ENCODE results near the gene CPT1A.

Gene CPT1A

DNA sequence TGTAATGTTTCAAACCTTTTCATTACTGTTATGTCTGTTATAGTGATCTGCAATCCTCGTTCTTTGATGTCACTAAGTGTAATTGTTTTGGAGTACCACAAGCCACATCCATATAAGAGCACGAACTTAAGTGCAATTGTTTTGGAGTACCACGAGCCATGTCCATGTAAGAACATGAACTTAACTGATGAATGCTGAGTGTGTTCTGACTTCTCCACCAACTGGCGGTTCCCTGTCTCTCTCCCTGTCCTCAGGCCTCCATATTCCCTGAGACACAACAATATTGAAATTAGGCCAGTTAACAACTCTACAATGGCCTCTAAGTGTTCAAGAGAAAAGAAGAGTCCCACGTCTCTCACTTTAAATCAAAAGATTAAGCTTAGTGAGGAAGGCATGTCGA, 113.9 kb downstream of the CPT1A start:
- no peak for TF ChIP-seq EP300 (IDR thresholded peaks at IDR 0.05; ENCODE audit: borderline replicate concordance)
- TF ChIP-seq RAD21 (IDR thresholded peaks at IDR 0.05; ENCODE audit: low read depth), result peak; percentile 35; the same call in 1 of the 2 replicates

DNA sequence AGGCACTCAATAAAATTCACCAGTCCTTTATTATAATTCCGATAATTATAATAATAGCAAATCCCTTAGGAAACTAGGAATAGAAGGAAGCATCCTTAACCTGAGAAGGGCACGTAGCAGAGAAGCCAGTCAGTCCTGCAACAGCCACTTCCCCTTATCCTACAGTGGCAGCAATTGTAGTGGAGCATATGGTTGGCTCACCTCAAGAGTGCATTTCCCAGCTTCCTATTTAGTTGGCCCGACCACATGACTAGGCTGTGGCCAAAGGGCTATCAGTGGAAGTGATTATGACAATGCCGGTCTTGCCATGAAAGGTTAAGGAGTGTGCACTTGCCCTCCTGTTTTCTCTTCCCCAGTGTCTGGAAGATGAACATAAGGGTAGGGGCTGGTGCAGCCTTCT, 117.4 kb downstream of the CPT1A start:
- TF ChIP-seq TEAD4 (IDR thresholded peaks at IDR 0.05) (no peak), CEBPB (IDR thresholded peaks at IDR 0.05) (no peak), TAF1 (IDR thresholded peaks at IDR 0.05; ENCODE audit: low read depth) (no peak), RAD21 (IDR thresholded peaks at IDR 0.05; ENCODE audit: low read depth) (no peak), YY1 (IDR thresholded peaks at IDR 0.05; ENCODE audit: low read depth) (no peak), TCF12 (IDR thresholded peaks at IDR 0.05; ENCODE audit: low read depth) (no peak), CREB1 (IDR thresholded peaks at IDR 0.05; ENCODE audit: low read depth) (no peak)
- TF ChIP-seq, protein P1, sequence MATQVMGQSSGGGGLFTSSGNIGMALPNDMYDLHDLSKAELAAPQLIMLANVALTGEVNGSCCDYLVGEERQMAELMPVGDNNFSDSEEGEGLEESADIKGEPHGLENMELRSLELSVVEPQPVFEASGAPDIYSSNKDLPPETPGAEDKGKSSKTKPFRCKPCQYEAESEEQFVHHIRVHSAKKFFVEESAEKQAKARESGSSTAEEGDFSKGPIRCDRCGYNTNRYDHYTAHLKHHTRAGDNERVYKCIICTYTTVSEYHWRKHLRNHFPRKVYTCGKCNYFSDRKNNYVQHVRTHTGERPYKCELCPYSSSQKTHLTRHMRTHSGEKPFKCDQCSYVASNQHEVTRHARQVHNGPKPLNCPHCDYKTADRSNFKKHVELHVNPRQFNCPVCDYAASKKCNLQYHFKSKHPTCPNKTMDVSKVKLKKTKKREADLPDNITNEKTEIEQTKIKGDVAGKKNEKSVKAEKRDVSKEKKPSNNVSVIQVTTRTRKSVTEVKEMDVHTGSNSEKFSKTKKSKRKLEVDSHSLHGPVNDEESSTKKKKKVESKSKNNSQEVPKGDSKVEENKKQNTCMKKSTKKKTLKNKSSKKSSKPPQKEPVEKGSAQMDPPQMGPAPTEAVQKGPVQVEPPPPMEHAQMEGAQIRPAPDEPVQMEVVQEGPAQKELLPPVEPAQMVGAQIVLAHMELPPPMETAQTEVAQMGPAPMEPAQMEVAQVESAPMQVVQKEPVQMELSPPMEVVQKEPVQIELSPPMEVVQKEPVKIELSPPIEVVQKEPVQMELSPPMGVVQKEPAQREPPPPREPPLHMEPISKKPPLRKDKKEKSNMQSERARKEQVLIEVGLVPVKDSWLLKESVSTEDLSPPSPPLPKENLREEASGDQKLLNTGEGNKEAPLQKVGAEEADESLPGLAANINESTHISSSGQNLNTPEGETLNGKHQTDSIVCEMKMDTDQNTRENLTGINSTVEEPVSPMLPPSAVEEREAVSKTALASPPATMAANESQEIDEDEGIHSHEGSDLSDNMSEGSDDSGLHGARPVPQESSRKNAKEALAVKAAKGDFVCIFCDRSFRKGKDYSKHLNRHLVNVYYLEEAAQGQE (IDR thresholded peaks at IDR 0.05; ENCODE audit: low read depth), result no peak
- TF ChIP-seq, protein P2, sequence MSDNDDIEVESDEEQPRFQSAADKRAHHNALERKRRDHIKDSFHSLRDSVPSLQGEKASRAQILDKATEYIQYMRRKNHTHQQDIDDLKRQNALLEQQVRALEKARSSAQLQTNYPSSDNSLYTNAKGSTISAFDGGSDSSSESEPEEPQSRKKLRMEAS (IDR thresholded peaks at IDR 0.05), result no peak

DNA sequence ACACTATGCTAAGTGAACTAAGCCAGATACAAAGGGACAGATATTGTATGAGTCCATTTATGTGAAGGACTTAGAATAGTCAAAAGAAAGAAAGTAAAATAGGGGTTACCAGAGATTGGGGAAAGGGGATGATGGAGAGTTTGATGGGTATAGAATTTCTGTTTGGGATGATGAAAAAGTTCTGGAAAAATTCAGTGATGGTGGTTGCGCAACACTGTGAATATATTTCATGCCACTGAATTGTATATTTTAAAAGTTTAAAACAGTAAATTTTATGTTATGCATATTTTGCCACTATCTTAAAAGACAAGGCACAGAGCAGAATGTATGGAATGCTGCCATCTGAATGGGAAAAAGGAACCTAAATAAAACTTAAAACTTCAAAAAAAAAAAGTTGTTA, 119.6 kb downstream of the CPT1A start:
- TF ChIP-seq CEBPB (IDR thresholded peaks at IDR 0.05) (peak; percentile 84), RAD21 (IDR thresholded peaks at IDR 0.05; ENCODE audit: low read depth) (no peak)

DNA sequence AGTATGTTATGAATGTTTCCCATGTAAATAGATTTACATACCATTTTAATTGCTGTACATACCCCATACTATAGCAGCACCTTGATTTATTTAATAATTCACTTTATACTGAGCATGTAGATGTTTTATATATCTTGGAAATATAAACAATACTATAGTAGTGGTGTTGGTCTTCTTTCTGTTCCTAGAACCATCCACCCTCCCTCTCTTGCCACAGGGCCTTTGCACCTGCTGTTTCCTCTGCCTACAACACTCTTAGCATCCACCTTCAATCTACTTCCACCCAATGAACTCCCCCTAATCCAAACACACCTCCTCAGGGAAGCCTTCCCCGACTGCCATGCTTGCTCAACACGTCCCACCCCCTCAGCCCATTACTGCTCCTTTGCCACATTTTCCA, 120.6 kb downstream of the CPT1A start:
- TF ChIP-seq YY1 (IDR thresholded peaks at IDR 0.05; ENCODE audit: low read depth) (no peak), TAF1 (IDR thresholded peaks at IDR 0.05; ENCODE audit: low read depth) (no peak), NFIC (IDR thresholded peaks at IDR 0.05) (no peak), CREB1 (IDR thresholded peaks at IDR 0.05; ENCODE audit: low read depth) (no peak), RAD21 (IDR thresholded peaks at IDR 0.05; ENCODE audit: low read depth) (no peak), ZBTB7A (IDR thresholded peaks at IDR 0.05; ENCODE audit: low read depth) (no peak), FOXM1 (IDR thresholded peaks at IDR 0.05; ENCODE audit: borderline replicate concordance, low read depth) (no peak), TCF12 (IDR thresholded peaks at IDR 0.05; ENCODE audit: low read depth) (no peak), EP300 (IDR thresholded peaks at IDR 0.05; ENCODE audit: borderline replicate concordance) (no peak), TEAD4 (IDR thresholded peaks at IDR 0.05) (no peak), CEBPB (IDR thresholded peaks at IDR 0.05) (no peak), EGR1 (IDR thresholded peaks at IDR 0.05) (no peak)
- TF ChIP-seq, protein P3, sequence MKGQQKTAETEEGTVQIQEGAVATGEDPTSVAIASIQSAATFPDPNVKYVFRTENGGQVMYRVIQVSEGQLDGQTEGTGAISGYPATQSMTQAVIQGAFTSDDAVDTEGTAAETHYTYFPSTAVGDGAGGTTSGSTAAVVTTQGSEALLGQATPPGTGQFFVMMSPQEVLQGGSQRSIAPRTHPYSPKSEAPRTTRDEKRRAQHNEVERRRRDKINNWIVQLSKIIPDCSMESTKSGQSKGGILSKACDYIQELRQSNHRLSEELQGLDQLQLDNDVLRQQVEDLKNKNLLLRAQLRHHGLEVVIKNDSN (IDR thresholded peaks at IDR 0.05), result no peak
- TF ChIP-seq, protein P1 (IDR thresholded peaks at IDR 0.05; ENCODE audit: low read depth), result no peak
- TF ChIP-seq, protein P2 (IDR thresholded peaks at IDR 0.05), result no peak

DNA sequence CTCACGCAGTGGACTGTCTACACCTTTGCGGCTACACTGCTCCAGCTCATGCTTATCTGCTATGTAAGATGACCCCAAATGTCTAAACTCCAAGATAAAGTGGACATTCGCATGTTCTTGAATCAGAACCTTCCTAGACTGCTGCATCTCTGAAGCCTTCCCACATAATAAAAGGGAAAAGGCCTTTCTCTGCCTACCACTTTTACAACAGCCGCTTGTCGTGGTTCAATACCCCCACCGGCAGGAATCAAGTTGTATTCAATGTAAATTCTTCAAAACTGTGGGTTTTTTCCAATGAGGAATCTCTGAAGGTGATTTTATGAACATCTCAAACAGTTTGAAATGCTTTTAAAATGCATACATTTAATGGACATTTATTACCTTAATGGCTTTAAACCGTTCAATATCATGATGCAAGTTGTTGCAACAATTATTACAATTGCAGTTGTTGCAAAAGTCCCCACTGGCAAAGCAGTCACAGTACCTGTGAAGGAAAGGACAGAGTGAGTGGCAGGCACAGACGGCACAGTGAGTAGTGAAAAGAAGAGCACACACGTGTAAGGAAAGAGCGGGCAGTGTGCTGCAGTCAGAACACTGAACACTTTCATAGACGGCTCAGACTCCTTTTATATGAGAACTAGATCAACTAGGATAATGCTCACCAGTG, 126.1 kb downstream of the CPT1A start:
- TF ChIP-seq TAF1 (IDR thresholded peaks at IDR 0.05; ENCODE audit: low read depth) (no peak), NFIC (IDR thresholded peaks at IDR 0.05) (no peak), RAD21 (IDR thresholded peaks at IDR 0.05; ENCODE audit: low read depth) (no peak), FOXM1 (IDR thresholded peaks at IDR 0.05; ENCODE audit: borderline replicate concordance, low read depth) (no peak), EP300 (IDR thresholded peaks at IDR 0.05; ENCODE audit: borderline replicate concordance) (no peak), TCF12 (IDR thresholded peaks at IDR 0.05; ENCODE audit: low read depth) (no peak), EGR1 (IDR thresholded peaks at IDR 0.05) (no peak), CREB1 (IDR thresholded peaks at IDR 0.05; ENCODE audit: low read depth) (no peak), TEAD4 (IDR thresholded peaks at IDR 0.05) (no peak)
- TF ChIP-seq, protein P1 (IDR thresholded peaks at IDR 0.05; ENCODE audit: low read depth), result no peak
- TF ChIP-seq, protein P3 (IDR thresholded peaks at IDR 0.05), result no peak
